ENCODE data around the gene RPL35.
"Not testable (repeated sequence)": the region's sequence is repeated elsewhere in the genome, so short reads cannot be mapped to it uniquely, and the experiment has no call there.

The RPL35 gene

DNA sequence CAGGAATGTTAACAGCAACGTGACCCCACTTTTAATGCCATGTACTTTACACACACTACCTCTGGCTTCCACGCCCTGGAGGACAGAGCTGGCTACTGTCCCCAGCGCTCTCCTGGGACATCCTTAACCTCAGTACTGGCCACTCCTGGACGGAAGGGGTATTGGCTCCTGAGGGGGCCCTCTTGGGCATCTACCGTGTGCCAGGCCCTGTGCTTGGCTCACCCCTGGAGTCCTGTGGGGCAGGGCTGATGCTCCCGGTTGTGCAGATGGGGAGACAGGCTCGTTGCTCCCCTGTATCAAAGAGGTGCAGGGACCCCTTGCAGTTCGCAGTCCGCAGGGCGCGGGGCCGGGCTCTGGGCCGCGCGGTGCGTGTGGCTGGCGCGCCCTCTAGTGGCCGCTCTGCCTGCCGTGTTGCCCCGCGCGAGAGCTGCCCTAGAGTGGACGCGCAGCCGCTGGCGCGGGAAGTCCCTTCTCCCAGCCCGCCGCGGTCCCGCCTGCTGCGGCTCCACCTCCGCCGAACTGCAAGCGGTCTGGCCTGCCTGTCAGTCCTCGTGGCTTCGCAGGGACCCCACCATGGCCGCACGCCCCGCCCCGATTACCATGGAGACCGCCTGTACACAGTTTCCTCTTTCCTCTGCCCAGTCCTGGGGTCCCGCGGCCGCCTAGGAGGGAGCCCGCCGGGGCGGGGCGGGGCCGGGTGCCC is 8.8 kb downstream of the RPL35 start, which contains the start of gene WDR38:
Gene WDR38, plus strand, starts transcription at position 632 of the 703 bp plus-strand sequence. CDS start 72 bp downstream, outside the sequence.
- FAIRE-seq, result no peak
- peak; percentile 88 for DNase-seq (ENCODE audit: low spot score)

DNA sequence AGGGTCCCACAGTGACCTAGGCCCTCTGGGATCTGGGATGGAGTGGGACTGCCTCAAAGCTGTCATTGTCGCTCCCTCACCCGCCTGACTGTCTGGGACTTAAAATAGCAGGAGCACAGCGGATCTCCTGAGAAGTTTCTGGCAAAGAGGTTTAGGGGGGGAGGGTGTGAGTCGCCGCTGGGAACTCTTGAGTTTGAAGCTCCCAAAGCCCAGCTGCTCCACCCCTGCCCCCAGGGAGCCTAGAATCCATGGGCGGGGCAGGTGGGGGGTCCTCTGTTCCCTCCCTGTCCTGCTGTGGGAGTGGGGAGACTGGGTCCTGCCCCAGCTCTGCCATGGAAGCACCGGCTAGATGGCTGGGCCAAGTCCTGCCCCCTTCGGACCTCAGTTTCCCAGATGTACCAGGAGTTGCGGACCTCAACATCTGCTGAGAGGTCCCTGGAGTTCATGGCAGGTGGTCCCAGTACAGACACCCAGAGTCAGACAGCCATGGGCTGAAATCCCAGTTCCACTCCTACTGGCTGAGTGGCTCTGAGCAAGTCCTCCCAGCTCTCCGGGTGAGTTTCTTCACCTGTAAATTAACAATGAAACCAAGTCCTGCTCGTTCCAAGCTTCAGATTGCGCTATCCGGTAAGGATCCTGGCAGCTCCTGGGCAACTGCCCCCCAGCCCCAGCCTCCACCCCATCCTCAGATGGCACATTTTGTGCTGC is 9.5 kb downstream of the RPL35 start:
- no peak for FAIRE-seq
- DNase-seq (ENCODE audit: low spot score), result no peak

DNA sequence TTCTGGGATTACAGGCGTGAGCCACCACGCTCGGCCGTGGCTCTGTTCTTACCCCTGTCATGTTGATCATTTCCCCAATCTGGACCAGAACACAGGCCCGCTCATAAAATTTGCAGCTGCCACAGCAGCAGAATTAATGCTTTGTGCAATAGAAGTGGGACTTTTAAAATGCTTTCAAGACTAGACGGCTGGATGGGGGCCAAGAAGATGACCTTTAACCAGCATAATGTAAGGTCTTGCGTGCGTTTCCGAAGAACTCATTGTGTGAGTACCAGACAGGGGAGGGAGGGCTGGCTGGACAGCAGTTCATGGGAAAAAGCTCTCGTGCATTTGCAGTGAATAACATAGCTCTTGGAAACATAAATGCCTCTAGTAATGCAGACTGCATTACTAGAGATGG is 12.0 kb downstream of the RPL35 start:
- DNase-seq (ENCODE audit: low spot score), result no peak
- no peak for FAIRE-seq

DNA sequence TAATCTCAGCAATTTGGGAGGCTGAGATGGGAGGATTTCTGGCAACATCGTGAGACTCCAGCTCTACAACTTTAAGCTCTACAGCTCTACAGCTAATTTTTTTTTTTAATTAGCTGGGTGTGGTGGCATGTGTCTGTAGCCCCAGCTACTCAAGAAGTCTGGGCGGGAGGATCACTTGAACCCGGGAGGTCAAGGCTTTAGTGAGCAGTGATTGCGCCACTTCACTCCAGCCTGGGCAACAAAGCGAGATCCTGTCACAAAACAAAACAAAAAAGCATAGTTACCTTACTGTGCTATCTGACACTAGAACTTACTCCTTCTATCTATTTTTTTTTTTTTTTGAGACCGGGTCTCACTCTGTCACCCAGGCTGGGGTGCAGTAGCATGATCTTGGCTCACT is 14.8 kb downstream of the RPL35 start:
- FAIRE-seq, result no peak
- DNase-seq (ENCODE audit: low spot score), result no peak

DNA sequence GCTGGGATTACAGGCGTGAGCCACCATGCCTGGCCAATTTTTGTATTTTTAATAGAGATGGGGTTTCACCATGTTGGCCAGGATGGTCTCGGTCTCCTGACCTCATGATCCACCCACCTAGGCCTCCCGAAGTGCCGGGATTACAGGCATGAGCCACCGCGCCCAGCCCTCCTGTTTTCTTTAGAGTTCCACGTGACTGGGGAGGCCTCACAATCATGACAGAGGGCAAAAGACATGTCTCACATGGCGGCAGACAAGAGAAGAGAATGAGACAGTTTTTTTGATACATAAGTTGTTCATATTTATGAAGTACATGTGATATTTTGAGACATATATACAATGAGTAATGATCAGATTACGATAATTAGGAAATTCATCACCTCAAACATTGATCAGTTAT is 15.3 kb downstream of the RPL35 start:
- DNase-seq (ENCODE audit: low spot score); FAIRE-seq: not testable (repeated sequence)

DNA sequence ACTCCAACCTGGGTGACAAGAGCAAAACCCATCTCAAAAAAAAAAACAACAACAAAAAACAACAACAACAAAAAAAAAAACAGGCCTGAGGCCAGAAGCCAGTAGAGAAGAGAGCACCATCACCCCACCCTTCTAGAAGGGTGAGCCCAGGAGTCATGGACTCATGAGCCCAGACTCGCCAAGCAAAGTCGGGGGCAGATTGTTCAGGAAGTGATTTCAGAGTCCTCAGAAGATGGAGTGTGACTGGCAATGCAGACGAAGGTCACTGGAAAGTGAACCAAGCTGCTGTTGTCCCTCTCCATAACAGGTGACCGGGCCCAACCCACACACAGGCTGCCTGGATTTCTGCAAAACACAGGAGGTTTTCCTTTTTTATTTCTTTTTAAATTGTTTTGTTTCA is 17.5 kb downstream of the RPL35 start:
- FAIRE-seq (no peak), DNase-seq (ENCODE audit: low spot score) (no peak)

DNA sequence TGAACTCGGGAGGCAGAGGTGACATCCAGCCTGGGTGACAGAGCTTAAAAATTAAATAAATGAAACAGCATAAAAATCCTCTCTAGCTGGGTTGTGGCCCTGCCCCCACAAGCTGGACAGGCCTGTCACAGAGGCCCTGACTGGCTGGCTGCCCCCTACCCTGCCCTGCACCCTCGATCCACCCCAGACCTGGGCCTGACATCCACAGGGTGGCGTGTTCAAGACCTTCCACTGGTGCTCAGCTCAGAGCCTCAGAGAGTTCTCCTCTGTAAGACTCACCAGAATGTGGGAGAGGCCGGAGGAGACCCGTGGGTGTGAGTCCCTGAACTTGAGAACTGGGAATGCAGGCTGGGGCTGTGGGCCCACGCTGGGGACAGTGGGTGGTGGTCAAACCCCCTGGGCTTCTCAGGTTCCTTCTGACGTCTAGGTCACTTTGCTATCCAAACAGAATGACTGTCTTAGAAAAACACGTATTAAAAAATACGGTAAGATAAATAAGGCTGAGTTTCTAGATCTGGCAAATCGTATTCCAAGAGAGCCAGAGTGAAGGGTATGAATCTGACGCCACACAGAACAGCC is 18.2 kb downstream of the RPL35 start:
- DNase-seq (ENCODE audit: low spot score) (no peak), FAIRE-seq (no peak)

DNA sequence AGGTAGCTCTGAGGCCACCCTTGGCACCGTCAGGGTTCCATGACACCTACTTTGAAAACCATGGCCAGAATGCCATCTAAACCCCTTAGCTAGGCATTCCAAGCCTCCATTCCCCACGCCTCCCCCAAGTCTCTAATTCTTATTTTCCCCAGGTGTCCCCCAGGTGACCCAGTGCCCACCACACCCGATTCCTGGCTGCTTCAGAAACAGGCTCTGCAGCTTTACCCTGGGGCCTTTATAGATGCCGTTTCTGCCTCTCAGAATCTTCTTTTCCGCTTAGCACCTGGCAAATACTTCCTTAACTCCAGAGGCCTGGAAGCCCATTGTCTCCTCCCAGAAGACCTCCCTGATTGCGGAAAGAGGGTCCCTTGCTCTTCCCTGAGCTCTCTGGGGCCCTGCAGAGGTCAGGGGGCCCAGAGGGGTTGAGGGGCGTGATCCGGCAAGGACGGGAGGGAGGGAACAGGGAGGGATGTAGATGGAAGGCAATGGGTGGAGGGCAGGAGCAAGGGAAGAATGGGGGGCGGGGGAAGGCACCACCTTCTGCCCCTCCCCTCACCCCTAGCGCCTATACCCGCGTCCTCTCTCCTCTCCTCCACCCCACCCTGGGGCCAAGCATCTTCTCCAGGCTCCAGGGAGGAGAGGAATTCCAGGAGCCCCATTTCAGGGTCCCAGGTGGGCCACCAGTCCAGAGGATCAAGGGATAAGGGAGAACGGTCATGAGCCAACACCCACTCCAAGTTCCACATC is 20.5 kb downstream of the RPL35 start:
- FAIRE-seq, result no peak
- DNase-seq (ENCODE audit: low spot score), result no peak

DNA sequence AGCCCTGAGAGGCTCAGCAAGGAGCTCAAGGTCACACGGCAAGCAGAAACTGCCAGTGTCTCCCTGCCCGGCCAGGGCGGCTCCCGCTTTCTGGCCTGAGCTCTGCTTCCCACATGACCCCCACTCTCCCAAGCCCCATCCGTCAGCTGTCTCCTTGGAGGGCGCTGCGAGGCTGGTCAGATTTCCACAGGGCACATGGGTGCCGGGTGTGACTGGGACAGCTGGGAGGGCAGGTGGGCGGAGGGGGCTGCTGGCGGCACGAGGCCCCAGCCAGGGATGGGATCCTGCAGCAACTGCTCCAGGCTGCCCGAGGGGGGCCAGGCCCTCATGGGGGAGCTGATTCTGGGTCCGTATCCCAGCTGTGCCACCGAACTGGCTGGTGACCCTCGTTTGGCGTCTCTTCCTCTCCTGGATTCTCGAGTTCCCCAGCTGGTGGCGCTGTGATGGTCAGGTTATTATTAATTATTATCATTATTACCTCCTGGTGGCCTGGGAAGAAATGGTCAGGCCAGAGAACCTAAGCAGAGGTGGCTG is 21.4 kb downstream of the RPL35 start:
- DNase-seq (ENCODE audit: low spot score) (no peak), FAIRE-seq (no peak)

DNA sequence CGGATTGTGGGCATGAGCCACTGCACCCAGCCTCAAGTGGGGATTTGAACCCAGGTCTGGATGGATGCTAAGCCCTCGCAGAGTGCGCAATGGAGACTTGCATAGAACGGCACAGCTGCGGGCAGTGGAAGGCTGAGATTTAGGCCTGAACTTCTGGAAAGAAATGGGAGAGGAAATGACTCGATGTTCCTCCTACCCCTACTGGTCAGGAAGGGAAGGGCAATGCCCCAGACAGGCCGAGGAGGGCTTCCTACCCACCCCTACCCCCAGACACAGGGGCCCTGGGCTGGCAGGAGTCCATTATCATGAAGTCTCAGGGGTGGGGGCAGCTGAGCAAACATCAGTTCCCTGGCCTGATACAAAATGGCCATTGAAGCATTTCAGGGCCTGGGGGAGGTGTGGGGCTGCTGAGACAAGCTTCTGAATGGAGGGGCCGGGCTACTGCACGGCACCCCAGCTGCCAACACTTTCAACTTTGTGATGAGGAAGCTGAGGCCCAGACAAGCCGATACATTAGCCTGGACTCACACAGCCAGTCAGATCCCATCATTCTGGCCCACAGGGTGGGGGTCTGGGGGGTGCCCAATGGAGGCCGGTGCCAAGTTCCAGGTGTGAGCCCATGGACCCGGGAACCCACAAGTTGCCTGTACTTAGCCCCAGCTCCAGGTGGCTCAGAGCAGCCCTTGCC is 22.0 kb downstream of the RPL35 start:
- FAIRE-seq (no peak), DNase-seq (ENCODE audit: low spot score) (peak; percentile 30)

DNA sequence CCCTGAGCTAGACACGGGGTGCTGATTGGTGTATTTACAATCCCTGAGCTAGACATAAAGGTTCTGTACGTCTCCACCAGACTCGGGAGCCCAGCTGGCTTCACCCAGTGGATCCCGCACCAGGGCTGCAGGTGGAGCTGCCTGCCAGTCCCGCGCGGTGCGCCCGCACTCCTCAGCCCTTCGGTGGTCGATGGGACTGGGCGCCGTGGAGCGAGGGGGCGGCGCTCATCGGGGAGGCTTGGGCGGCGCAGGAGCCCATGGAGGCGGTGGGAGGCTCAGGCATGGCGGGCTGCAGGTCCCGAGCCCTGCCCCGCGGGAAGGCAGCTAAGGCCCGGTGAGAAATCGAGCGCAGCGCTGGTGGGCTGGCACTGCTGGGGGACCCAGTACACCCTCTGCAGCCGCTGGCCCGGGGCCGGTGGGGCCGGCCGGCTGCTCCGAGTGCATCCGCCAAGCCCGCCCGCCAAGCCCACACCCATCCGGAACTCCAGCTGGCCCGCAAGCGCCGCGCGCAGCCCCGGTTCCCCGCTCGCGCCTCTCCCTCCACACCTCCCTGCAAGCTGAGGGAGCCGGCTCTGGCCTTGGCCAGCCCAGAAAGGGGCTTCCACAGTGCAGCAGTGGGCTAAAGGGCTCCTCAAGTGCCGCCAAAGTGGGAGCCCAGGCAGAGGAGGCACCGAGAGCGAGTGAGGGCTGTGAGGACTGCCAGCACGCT is 23.0 kb downstream of the RPL35 start:
- not testable (repeated sequence) for FAIRE-seq

DNA sequence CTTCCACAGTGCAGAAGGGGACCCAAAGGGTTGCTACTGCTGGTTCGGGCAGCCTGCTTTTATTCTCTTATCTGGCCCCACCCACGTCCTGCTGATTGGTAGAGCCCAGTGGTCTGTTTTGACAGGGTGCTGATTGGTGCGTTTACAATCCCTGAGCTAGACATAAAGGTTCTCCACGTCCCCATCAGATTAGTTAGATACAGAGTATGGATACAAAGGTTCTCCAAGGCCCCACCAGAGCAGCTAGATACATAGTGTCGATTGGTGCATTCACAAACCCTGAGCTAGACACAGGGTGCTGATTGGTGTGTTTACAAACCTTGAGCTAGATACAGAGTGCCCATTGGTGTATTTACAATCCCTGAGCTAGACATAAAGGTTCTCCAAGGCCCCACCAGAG is 23.6 kb downstream of the RPL35 start:
- not testable (repeated sequence) for FAIRE-seq

More for the DNA sequence above, 23.0 kb downstream of the RPL35 start:
- not testable (repeated sequence) for DNase-seq (ENCODE audit: low spot score)

DNA sequence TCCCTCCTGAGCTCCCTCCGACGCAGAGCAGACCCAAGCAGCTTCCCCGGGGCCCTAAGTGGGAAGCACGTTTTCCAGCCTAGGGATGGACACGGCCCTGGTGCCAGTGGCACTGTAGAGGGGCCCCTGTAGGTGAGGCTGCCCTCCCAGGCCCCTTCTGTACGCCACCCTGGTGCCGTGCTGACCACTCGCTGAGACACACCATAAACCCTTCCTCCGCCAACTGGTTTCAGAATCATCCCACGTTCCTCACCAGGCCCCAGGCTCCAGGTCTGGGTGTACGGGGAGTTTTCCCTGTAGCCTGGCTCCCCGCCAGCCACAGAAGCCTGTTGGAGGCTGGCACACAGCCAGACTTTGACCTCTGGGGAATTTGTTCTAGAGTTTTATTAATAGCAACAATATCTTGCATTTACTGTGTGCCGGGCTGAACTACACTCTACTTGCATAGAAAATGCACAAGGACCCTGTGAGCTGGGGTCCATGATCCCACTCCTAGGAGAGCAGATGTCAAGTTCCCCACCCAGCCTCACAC is 26.7 kb downstream of the RPL35 start:
- FAIRE-seq, result no peak
- DNase-seq (ENCODE audit: low spot score), result peak; percentile 73

More for the DNA sequence above, 23.6 kb downstream of the RPL35 start:
- not testable (repeated sequence) for DNase-seq (ENCODE audit: low spot score)

DNA sequence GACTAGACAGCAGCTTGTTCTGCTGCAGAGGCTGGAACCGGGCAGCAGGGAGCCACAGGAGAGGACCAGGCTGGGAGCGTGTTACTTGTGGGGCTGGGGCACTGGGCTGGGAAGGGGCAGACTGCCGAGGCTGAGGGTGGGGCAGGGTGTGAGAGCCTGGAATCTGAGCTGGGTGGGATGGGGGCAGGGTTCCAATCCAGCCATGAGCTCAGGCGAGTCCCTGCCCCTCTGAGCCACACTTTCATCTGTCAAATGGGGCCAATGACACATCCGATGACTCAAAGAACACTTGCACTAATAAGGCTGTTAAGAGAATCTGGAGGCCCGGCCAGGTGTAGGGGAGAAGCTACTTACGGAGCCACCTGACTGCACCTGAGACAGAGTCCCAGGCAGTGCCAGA is 27.2 kb downstream of the RPL35 start:
- DNase-seq (ENCODE audit: low spot score) (peak; percentile 84), FAIRE-seq (no peak)

DNA sequence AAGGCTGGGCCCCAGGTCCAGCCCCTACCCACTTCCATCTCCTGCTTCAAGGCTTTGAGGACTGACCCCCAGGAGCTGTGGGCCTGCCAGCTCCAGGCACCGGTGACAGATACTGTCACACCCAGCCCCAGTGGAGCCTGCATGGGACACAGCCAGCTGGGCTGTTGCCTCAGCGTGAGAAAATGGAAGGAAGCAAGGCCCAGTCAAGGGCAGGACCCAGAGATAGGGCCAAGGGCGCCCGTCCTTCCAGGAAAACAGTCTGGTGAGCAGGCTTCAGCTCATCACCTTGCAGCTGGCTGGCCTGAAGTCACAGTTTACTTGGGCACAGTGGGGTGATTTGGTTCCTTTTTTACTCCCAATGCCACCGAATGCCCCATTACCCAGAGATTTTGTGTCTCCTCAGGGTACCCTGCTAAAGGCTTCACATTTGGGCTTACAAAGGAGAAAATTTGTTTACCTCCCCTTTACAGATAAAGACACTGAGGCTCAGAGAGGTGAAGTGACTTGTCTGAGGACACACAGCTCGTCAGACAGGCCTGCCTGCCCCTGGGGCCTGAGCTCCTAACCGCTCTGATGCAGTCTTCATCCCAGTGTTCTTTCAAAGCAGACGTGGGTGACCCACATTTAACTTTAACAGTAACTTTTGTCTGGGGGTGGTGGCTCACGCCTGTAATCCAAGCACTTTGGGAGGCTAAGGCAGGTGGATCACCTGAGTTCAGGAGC is 30.0 kb downstream of the RPL35 start:
- no peak for FAIRE-seq
- no peak for DNase-seq (ENCODE audit: low spot score)

DNA sequence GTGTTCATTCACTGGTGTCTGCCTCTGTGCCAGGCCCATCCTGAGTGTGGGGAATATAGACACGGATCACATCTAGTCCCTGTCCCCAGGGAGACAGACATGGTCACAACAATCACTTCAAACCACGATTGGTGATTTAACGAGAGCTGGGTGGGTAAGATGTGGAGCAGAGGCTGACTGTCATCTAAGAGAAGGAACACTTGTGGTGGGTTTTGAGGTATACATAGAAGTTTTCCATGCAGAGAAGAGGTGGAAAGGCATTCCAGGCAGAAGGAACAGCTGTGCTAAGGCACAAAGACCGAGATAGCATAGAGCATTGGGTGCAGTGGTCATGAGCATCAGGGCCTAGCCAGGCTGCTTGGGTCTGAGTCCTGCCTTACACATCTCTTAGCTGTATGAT is 31.2 kb downstream of the RPL35 start:
- DNase-seq (ENCODE audit: low spot score), result no peak
- no peak for FAIRE-seq

DNA sequence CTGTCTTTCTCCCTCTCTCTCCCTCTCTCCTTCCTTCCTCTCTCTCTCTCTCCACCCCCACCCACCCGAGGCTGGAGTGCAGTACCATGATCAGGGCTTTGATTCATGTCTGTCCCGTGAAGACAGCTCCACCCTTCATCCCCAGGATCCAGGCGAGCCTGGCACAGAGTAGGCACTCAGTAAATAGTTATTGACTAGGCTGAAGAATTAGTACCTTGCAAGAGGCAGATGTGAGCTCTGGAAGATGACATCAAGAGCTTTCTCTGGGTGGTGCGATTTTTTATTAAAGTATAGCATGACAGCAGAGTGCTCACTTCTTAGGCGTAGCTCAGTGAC is 32.5 kb downstream of the RPL35 start:
- DNase-seq (ENCODE audit: low spot score) (no peak), FAIRE-seq (no peak)

DNA sequence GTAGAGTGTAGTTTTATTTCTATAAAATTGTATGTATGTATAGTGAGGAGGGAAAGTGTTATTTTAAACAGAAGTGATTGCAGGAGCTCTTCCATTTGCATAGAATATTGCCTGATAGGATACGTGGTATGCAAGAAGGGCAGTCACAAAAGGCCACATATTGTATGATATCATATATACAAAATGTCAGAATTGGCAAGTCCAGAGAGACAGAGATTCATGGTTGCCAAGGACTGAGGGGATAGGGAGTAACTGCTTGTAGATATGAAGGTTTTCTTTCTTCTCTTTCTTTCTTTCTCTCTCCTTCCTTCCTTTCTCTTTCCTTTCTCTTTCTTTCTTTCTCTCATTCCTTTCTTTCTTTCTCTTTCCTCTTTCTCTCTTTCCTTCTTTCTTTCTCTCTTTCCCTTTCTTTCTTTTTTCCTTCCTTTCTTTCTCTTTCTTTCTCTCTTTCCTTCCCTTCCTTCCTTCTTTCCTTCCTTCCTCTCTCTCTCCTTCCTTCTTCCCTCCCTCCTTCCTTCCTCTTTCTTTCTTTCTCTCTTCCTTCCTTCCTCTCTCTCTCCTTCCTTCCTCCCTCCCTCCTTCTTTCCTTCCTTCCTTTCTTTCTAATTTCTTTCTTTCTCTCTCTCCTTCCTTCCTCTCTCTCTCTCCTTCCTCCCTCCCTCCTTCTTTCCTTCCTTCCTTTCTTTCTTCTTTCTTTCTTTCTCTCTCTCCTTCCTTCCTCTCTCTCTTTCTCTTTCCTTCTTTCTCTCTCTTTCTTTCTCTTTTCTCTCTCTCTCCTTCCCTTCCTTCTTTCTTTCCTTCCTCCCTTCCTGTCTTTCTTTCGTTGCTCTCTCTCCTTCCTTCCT is 33.0 kb downstream of the RPL35 start:
- DNase-seq (ENCODE audit: low spot score), result no peak
- no peak for FAIRE-seq
